HS-5 (cell line): Measurements from ENCODE around the gene SYT15B.
"Not testable (repeated sequence)": the region's sequence is repeated elsewhere in the genome, so short reads cannot be mapped to it uniquely, and the experiment has no call there.

Experiments used
- DNase-seq: peaks from one replicate; pipeline ENCODE4 v3.0.0-alpha.2; 2012; ENCODE audit warnings: low read depth

SYT15B gene

GRCh38 chr10:47725740-47726139 lies 37.7 kb downstream of the SYT15B start:
- DNase-seq = not testable (repeated sequence)

GRCh38 chr10:47725047-47725446 lies 38.3 kb downstream of the SYT15B start:
- DNase-seq = not testable (repeated sequence)

DNA sequence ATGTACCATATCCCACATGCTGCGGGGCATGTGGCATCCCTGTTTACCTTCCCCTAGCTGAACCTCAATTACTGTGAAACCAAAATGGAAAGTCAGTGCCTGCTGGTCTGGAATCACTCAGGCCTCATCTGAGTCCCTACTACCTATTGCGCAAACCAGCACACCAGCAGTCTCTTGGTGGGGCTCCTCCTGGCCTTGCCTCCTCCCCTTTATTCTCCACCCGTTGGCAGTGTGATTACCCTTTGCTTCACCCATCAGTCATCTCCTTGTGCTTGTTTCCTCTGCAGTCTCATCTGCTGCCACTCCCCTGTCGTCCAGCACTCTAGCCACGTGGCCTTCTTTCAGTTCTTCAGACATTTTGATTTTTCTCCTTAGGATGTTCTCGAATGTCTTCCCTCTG lies 39.3 kb downstream of the SYT15B start:
- DNase-seq = not testable (repeated sequence)

GRCh38 chr10:47723362-47723761 lies 40.0 kb downstream of the SYT15B start:
- not testable (repeated sequence) for DNase-seq

- not testable (repeated sequence) for DNase-seq
Measured at GRCh38 chr10:47717011-47717769, 46.2 kb downstream of the SYT15B start.
